Heart left ventricle (tissue), 16 donors: ENCODE results near the gene MEX3A. TPM values are rescaled to one million over a fixed set of nuclear protein-coding genes. Genes with fewer than 3 reads are reported as not detected.

Source experiments
- ATAC-seq, 4 donors: fragments of 200-7000 bp; cut with Tn5 transposase; one replicate each; pipeline ENCODE4 v1.9.1; 2020 to 2022; ENCODE audit warnings: moderate library complexity in 4 of 4, mild to moderate bottlenecking in 3 of 4, moderate number of reproducible peaks in 1 of 4
- DNase-seq, 5 donors: peaks; one replicate each; pipeline ENCODE4 v3.0.0-alpha.2; 2020
- H3K27ac ChIP-seq, 12 donors: fragments of 200-600 bp; sonication (generic) in 4 of 12; one replicate each; pipeline versions ENCODE4 v1.5.0 to v1.8.0; 2016 to 2022; ENCODE audit warnings: mild to moderate bottlenecking in 2 of 12
- H3K27me3 ChIP-seq, 9 donors: fragments of 200-600 bp; sonication (generic) in 2 of 9; one replicate each; pipeline versions ENCODE4 v1.5.1 to v1.8.0; 2016 to 2022; ENCODE audit warnings: mild to moderate bottlenecking in 3 of 9
- H3K36me3 ChIP-seq, 9 donors: fragments of 200-600 bp; sonication (generic) in 2 of 9; one replicate each; pipeline versions ENCODE4 v1.5.0 to v1.8.0; 2018 to 2022; ENCODE audit warnings: mild to moderate bottlenecking in 2 of 9
- H3K4me1 ChIP-seq, 12 donors: fragments of 200-600 bp; sonication (generic) in 4 of 12; one replicate each; pipeline versions ENCODE4 v1.5.0 to v1.8.0; 2016 to 2022; ENCODE audit warnings: mild to moderate bottlenecking in 3 of 12
- H3K4me3 ChIP-seq, 12 donors: fragments of 200-600 bp; sonication (generic) in 4 of 12; one replicate each; pipeline versions ENCODE4 v1.5.0 to v1.8.0; 2017 to 2022; ENCODE audit warnings: mild to moderate bottlenecking in 9 of 12, moderate library complexity in 4 of 12
- H3K9me3 ChIP-seq, 12 donors: fragments of 200-600 bp; sonication (generic) in 4 of 12; one replicate each; pipeline versions ENCODE4 v1.5.0 to v1.8.0; 2016 to 2022; ENCODE audit warnings: mild to moderate bottlenecking in 1 of 12
- CTCF ChIP-seq, 12 donors: fragments of 200-600 bp; sonication (generic) in 4 of 12; IDR thresholded peaks; one replicate each; pipeline versions ENCODE4 v1.5.0 to v1.8.0; 2018 to 2022; ENCODE audit warnings: antibody characterized with exemption in 12 of 12, mild to moderate bottlenecking in 5 of 12
- POLR2A ChIP-seq, 2 donors: fragments of 450-650 bp; IDR thresholded peaks; one replicate each; pipeline ENCODE4 v1.6.1; 2017; ENCODE audit warnings: antibody characterized with exemption in 2 of 2, mild to moderate bottlenecking in 2 of 2, moderate library complexity in 2 of 2
- WGBS, 4 donors: extraction: QIAGEN DNeasy Blood & Tissue Kit in 2 of 4; methylation state at CpG; one replicate each; pipeline versions ENCODE4 v1.1.5 to v1.1.7; 2013 to 2018; 5-methylcytosine and 5-hydroxymethylcytosine counted together
- intact Hi-C, 10 donors: fragments of 100-400 bp; cut with DNase I; formaldehyde crosslinking; loops; one replicate each; pipeline versions ENCODE4 v1.11.1 to v1.14.2; 2022
- polyA plus RNA-seq, 2 donors: library from polyadenylated mRNA; stranded (reverse); fragments of 200-250 nt; gene quantifications; one replicate each; pipeline ENCODE4 v1.2.3, GENCODE V29; 2013
- total RNA-seq, 9 donors: library from RNA; depleted of rRNA in 2 of 9; stranded (reverse); fragments of >200 nt in 2 of 9; fragmentation: NEBNext Ultra II Directional in 3 of 9; extraction: Animal tissue kit (Norgen Biotek cat#: 25700) in 3 of 9; gene quantifications; one replicate each; pipeline versions ENCODE4 v1.1.0 to v1.2.4, GENCODE V29; 2016 to 2023
- donor health status: ischemic (EF 13 %, LVEDD 7.1; RV severe dilation, severe dysfunction).
- donor health status: healthy with polysubstance abuse.
- donor health status: DM: no; HTN: yes; CAD: no.
- donor health status: DM: no; HTN: no; CAD: no.
- donor health status: ischemic (EF 25% LVEDD 6.9; RV normal size, moderate dysfunction).
- donor health status: ischemic (EF 25% LVEDD 5.7; RV mildly dilated, moderate dysfunction).
- donor health status: healthy.
- donor health status: DM: yes; HTN: yes; CAD: no.
- donor health status: ischemic (EF 35%, LVEDD 5.7; RV mildly dilated, moderate dysfunction).
- donor health status: nonischemic (EF 11% LVEDD 7.7; RV severe dilation, severe dysfunction).
- donor health status: DM: yes; HTN: yes; CAD: no.
- donor health status: PGD.
- donor health status: ischemic (EF 29% LVEDD 5.4; RV normal size, mild dysfunction).
- donor health status: nonischemic (EF 23%, LVEDD 6.1; RV moderate dilation, normal function).

Gene MEX3A
- total and polyA plus RNA-seq, 11 donors: 0.12 to 0.53 (median 0.32) TPM

DNA sequence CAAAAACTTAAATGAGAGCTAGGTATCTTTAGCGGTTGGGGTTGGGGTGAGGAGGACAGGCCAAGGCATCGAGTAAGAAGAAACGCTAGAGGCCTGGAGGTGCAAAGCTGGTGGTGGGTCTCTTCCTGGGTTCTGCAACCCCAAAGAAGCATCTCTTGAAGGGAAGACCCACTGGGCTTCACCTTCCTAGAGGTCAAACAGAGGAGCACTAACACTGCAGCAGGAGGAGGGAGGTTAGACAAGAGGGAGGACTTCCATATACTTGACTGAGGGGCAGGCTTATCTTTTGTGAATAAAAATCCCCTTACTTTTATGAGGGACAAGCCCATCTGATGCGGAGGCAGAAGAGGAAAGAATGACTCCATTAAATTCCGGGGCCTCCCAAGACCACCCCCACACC, 2.5 kb downstream of the MEX3A start:
- DNase-seq (peak in 1 of 5 donors; percentile 3), ATAC-seq (no peak)
- no peak overlapping the region for H3K27ac ChIP-seq
- peaks cover 0 to 42% (median 15%) of the 10 kb centered on the region in 12 donors for H3K4me1 ChIP-seq
- no peak for TF ChIP-seq CTCF (IDR thresholded peaks at IDR 0.05)
- peaks cover 0 to 11% (median 0%) of the 10 kb centered on the region in 9 donors for H3K27me3 ChIP-seq
- no peaks in the 10 kb centered on the region for H3K9me3 ChIP-seq
- H3K4me3 ChIP-seq: no peak overlapping the region
- intact Hi-C loops: no loop called here
- 83 to 88% (median 86%) methylated on average over 5 of the region's 5 CpGs for WGBS, 4 donors
- H3K36me3 ChIP-seq: no peaks in the 10 kb centered on the region

DNA sequence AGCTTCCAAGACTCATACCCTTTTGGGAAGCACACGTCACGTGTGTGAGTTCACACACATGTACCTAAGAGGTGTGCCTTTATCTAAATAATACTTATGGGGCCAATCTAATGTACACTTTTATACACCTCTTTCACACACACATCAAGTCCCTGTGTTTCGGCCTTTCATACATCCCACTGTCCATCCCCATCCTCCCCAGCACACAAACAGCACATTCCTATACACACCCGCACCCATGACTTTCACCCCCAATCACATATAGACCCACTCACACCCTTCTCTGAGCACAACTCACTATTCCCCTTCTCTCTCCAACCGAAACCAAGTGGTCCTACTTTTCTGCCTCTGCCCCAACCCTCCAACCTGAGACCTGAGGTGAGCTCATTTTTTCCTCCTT, 3.5 kb downstream of the MEX3A start:
- H3K4me3 ChIP-seq: no peak overlapping the region
- no peak for DNase-seq
- ATAC-seq: no peak
- H3K4me1 ChIP-seq: peaks cover 0 to 43% (median 13%) of the 10 kb centered on the region in 12 donors
- H3K36me3 ChIP-seq: no peaks in the 10 kb centered on the region
- WGBS, 4 donors: 91 to 95% (median 94%) methylated on average over 5 of the region's 5 CpGs
- H3K27me3 ChIP-seq: peaks cover 0 to 11% (median 0%) of the 10 kb centered on the region in 9 donors
- intact Hi-C loops: no loop called here
- H3K9me3 ChIP-seq: no peaks in the 10 kb centered on the region
- H3K27ac ChIP-seq: no peak overlapping the region
- TF ChIP-seq POLR2A (IDR thresholded peaks at IDR 0.05) (no peak), CTCF (IDR thresholded peaks at IDR 0.05) (no peak)

GRCh38 chr1:156077430-156077760, 4.9 kb downstream of the MEX3A start:
- TF ChIP-seq POLR2A (IDR thresholded peaks at IDR 0.05): no peak
- no peak for TF ChIP-seq CTCF (IDR thresholded peaks at IDR 0.05)
- intact Hi-C loops: no loop called here
- Histone ChIP-seq H3K9me3 (no peaks in the 10 kb centered on the region), H3K27me3 (peaks cover 0 to 11% (median 0%) of the 10 kb centered on the region in 9 donors), H3K4me3 (peak overlapping the region in 8 of 12 donors; percentile 53 to 66 (median 56)), H3K27ac (peak overlapping the region in 8 of 12 donors; percentile 8 to 70 (median 61)), H3K36me3 (no peaks in the 10 kb centered on the region), H3K4me1 (peaks cover 0 to 32% (median 10%) of the 10 kb centered on the region in 12 donors)
- 90 to 93% (median 92%) methylated on average over 10 to 19 of the region's 19 CpGs for whole genome bisulfite sequencing, 4 donors
- DNase-seq: no peak
- ATAC-seq: no peak

GRCh38 chr1:156076609-156077429, 5.4 kb downstream of the MEX3A start:
- intact Hi-C loops: no loop called here
- no peaks in the 10 kb centered on the region for H3K36me3 ChIP-seq
- peak overlapping the region; percentile 34 to 66 (median 56) for H3K4me3 ChIP-seq
- peaks cover 0 to 7% (median 0%) of the 10 kb centered on the region in 9 donors for H3K27me3 ChIP-seq
- 22 to 56% (median 44%) methylated on average over 29 to 73 of the region's 73 CpGs for WGBS, 4 donors
- H3K27ac ChIP-seq: peak overlapping the region in 10 of 12 donors; percentile 49 to 70 (median 62)
- peaks cover 0 to 26% (median 8%) of the 10 kb centered on the region in 12 donors for H3K4me1 ChIP-seq
- H3K9me3 ChIP-seq: no peaks in the 10 kb centered on the region
- TF ChIP-seq POLR2A (IDR thresholded peaks at IDR 0.05): peak in 1 of 2 donors; percentile 44
- TF ChIP-seq CTCF (IDR thresholded peaks at IDR 0.05): no peak
- DNase-seq (peak; percentile 61 to 79 (median 65)), ATAC-seq (peak; percentile 27 to 87 (median 69))
